GM13976 (cell line): ENCODE results near the gene SNX32.
A peak's percentile ranks its signal among the peaks of the same experiment; 100 is the strongest.

Experiments used
- DNase-seq: peaks from one replicate; pipeline ENCODE4 v3.0.0; 2012; ENCODE audit warnings: low spot score
- in situ Hi-C: fragments of 300-500 bp; cut with MboI; formaldehyde crosslinking; loops from one replicate; pipeline ENCODE4 v1.12.0; 2022; ENCODE audit warnings: low sequenced_read_pairs, mixed read lengths, inconsistent platforms; ENCODE audit not compliant: unreplicated experiment
- TF ChIP-seq, protein P1 (sequence below): IDR thresholded peaks from 2 replicates; pipeline ENCODE4 v1.5.1; 2012; ENCODE audit warnings: borderline replicate concordance, mild to moderate bottlenecking; ENCODE audit not compliant: insufficient read depth; ENCODE audit errors: extremely low read depth, missing control alignments, control extremely low read depth

Gene SNX32

DNA sequence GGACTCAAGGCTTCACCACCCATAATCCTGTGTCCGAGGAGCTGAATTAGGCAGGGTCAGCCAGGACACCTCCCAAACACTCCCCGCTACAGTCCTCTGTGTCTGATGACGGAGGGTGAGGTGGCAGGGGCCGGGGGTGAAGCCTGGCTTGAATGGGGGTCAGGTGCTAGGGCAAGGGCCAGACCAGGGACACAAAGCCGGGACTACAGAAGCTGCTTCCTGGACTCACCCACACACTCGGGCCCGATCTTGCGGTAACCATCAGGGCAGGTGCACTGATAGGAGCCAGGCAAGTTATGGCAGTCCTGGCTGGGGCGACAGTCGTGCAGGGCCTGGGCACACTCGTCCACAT is 36.5 kb downstream of the SNX32 start:
- in situ Hi-C loops, result no loop called here
- TF ChIP-seq, protein P1, sequence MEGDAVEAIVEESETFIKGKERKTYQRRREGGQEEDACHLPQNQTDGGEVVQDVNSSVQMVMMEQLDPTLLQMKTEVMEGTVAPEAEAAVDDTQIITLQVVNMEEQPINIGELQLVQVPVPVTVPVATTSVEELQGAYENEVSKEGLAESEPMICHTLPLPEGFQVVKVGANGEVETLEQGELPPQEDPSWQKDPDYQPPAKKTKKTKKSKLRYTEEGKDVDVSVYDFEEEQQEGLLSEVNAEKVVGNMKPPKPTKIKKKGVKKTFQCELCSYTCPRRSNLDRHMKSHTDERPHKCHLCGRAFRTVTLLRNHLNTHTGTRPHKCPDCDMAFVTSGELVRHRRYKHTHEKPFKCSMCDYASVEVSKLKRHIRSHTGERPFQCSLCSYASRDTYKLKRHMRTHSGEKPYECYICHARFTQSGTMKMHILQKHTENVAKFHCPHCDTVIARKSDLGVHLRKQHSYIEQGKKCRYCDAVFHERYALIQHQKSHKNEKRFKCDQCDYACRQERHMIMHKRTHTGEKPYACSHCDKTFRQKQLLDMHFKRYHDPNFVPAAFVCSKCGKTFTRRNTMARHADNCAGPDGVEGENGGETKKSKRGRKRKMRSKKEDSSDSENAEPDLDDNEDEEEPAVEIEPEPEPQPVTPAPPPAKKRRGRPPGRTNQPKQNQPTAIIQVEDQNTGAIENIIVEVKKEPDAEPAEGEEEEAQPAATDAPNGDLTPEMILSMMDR, result no peak
- DNase-seq, result no peak

DNA sequence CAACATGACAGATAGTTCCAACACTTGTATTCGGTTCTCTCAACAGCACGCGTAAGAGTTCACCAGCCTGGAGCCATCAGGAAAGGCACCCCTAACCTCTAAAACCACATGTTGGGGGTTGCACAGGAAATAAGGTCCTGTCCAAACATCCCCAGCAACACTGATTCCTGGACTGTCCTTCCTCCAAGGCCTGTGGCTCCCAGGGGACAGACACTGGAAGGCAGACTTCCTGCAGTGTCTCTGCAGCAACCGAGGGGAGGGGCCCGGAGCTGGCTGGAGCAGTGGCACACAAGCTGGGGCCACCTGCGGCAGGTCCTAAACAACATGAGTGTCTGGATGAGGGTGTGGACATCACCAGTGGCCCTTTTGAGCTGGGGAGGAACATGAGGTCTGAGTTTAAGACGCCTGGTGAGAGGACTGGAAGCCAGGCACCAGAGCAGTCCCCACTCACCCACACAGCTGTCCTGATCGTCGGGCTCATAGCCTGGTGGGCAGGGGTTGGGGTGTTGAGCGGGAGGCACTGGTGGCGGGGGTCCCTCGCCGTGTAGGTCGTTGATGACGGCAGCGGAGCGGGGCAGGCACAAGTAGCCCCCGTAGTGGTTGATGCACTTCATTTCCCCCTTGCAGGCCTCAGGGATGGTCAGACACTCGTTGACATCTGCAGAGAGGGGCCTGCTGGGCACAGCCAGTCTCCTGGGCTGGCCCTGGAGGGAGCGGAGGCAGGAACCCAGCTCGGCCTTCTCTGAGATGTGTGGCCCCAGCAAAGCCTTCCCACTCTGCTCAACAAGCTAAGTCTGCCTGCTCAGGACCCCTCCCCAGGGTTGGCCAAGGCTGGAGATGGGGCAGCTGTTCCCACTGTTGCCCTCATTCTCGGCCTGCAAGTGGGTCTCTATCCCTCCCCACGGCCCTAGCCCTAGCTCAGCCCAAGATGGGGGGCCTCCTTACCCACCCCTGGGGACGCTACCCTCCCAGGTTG is 37.2 kb downstream of the SNX32 start:
- TF ChIP-seq, protein P1, result no peak
- in situ Hi-C loops, result no loop called here
- DNase-seq, result no peak

DNA sequence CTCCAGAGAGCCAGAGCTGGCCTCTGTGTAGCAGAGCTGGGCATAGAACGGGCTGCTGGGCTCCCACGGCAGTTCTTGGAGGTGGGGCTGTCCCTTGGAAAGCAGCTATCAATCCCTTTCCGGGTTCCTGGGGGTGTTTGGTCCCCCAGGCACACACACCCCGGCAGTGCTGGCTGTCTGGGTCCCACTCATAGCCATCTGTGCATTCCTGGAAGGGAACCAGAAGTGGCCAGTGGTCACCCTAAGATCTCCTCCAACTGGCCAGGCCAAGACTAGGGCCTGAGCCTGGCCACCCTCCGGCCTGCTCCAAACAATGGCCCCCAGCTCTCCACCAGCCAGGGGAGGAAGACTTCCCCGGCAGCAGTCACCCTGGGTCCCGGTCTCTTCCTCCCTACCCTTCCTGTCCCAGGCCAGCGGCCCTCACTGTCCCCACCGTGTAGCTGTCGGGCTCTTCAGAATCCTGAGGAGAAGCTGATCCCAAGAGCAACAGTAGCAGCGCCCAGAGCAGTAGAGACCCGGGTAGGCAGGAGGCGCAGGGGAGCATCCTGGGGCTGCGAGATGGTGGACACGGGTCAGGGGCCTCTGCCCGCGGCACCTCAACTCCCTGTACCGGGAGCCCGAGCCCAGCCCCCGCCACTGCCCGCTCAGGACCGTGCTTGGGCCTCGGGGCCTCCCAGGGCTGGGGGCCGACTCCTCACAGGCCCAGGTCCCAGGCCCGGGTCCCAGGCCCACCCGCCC is 38.2 kb downstream of the SNX32 start:
- TF ChIP-seq, protein P1, result no peak
- DNase-seq, result no peak
- in situ Hi-C loops, result no loop called here

DNA sequence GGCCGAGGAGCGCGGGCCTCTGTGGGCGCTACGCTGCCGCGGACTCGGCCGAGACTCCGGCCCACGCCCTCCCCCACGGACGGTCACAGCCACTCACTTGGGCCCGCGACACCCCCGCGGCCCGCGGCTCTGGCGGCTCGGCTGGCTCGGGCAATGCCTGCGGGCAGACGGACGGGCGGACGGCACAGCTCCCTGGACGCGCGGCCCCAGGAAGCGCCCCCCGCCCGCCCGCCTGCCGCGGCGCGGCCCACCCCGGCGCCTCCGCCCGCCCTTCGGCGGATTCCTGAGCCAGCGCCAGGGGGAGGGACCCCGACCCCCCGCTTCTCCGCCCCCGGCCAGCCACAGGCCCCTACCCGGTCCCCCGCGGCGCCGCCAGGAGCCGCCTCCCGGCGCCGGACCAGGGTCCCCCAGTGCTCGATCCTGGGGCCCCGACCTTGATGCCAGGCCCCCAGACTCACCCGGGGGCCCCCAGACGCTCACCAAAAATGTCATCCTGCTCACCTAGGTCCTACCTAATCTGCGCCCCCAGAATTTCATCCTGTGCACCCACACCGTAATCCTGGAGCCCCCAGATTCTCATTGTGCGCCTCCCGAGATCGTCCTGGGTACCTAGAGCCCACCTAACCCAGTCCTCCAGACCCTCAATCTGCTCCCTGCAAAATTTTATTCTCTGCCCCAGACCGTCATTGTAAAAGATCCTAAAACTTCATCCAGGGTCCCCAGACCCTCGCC is 39.0 kb downstream of the SNX32 start, which contains the start of gene EFEMP2:
TSS of gene EFEMP2 (minus strand) at position 215 of the 732 bp plus-strand sequence. CDS start 446 bp downstream, outside the sequence.
- TF ChIP-seq, protein P1, result no peak
- in situ Hi-C loops, result no loop called here
- no peak for DNase-seq

DNA sequence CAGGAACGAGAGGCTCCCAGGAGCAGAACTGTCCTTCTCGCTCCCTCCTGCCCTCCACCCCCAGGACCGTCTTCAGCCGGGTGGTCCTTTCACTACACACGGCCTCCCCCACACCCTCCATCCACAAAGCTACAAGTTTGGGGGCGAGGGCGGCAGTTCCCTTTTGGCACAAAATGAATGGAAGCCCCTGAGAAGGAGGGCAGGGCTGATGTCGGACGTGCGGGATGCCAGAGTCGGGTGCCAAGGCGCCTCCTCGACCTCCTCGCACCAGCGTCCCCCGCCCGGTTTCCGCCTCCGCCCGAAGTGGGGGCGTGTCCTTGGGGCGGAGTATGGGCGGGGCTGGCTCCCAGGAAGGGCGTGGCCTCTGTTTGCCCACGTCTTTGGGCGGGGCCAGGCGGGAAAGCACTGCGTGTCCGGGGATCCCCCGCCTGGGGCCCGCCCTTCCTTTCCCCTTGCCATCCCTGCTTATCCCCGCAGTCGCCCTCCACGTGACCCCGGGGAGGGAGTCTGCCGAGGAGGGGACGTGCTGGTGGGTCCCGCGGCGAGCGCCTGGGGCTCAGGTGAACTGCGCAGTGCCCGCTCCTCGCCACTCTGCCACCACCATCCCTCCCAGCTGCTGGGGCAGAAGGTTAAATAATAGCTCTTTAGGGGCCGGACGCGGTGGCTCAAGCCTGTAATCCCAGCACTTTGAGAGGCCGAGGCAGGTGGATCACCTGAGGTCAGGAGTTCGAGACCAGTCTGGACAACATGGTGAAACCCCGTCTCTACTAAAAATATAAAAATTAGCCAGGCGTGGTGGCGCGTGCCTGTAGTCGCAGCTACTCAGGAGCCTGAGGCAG is 39.8 kb downstream of the SNX32 start:
- peak; percentile 98 for DNase-seq
- in situ Hi-C loops, result no loop called here
- TF ChIP-seq, protein P1, result no peak
